NCI-H446 (cell line): ENCODE measurements around the gene PPT2.

ENCODE experiments used
- DNase-seq, 2 experiments: peaks; one replicate each; lab custom pipeline; 2025; lab: John Stamatoyannopoulos, UW

PPT2 gene

GRCh38 chr6:32153564-32154513, at the start of gene PPT2:
TSS of gene PPT2 (plus strand) at chr6:32154141. CDS start at chr6:32154595, 454 bp downstream.
- DNase-seq = peak; percentile 86 to 88

GRCh38 chr6:32105433-32105832, 48.5 kb upstream of the PPT2 start:
- DNase-seq = no peak

- peak in 1 of 2 experiments; percentile 14 for DNase-seq
Measured at GRCh38 chr6:32107406-32107805, 46.5 kb upstream of the PPT2 start.

GRCh38 chr6:32108094-32108627, 45.8 kb upstream of the PPT2 start:
- DNase-seq = no peak

- no peak for DNase-seq
Measured at GRCh38 chr6:32108727-32109113, 45.2 kb upstream of the PPT2 start.

- no peak for DNase-seq
Measured at GRCh38 chr6:32109114-32109764, 44.7 kb upstream of the PPT2 start, which contains the start of gene TNXB. TSS of gene TNXB (minus strand) at chr6:32109338. CDS start at chr6:32098198, 11,140 bp downstream.

GRCh38 chr6:32109765-32110160, 44.2 kb upstream of the PPT2 start:
- no peak for DNase-seq

- DNase-seq = no peak
Measured at GRCh38 chr6:32110632-32111031, 43.3 kb upstream of the PPT2 start.

- DNase-seq = no peak
Measured at GRCh38 chr6:32111424-32112066, 42.4 kb upstream of the PPT2 start.

- no peak for DNase-seq
Measured at GRCh38 chr6:32112431-32112980, 41.4 kb upstream of the PPT2 start.

GRCh38 chr6:32113386-32114352, 40.3 kb upstream of the PPT2 start:
- DNase-seq = no peak

GRCh38 chr6:32114796-32115195, 39.1 kb upstream of the PPT2 start:
- no peak for DNase-seq

- no peak for DNase-seq
Measured at GRCh38 chr6:32115623-32116022, 38.3 kb upstream of the PPT2 start.

GRCh38 chr6:32116674-32117073, 37.3 kb upstream of the PPT2 start:
- DNase-seq = no peak

GRCh38 chr6:32117461-32117860, 36.5 kb upstream of the PPT2 start:
- DNase-seq = no peak

GRCh38 chr6:32118782-32119628, 34.9 kb upstream of the PPT2 start:
- peak; percentile 35 to 72 for DNase-seq

GRCh38 chr6:32120573-32121059, 33.3 kb upstream of the PPT2 start:
- no peak for DNase-seq

GRCh38 chr6:32123681-32124080, 30.3 kb upstream of the PPT2 start:
- no peak for DNase-seq

GRCh38 chr6:32126880-32127279, 27.1 kb upstream of the PPT2 start:
- DNase-seq = no peak

GRCh38 chr6:32127409-32127716, 26.6 kb upstream of the PPT2 start:
- no peak for DNase-seq
